HG02588 (cell line): ENCODE measurements around the gene KCNQ5.

Source experiments
- ATAC-seq: cut with Tn5 transposase; IDR thresholded peaks from one replicate; pipeline ENCODE4 v1.9.1; 2021; ENCODE audit warnings: mild to moderate bottlenecking, moderate library complexity; ENCODE audit not compliant: unreplicated experiment

Gene KCNQ5

GRCh38 chr6:72639920-72640614 lies 18.2 kb downstream of the KCNQ5 start:
- ATAC-seq = no peak

GRCh38 chr6:72640615-72640930 lies 18.7 kb downstream of the KCNQ5 start:
- no peak for ATAC-seq

DNA sequence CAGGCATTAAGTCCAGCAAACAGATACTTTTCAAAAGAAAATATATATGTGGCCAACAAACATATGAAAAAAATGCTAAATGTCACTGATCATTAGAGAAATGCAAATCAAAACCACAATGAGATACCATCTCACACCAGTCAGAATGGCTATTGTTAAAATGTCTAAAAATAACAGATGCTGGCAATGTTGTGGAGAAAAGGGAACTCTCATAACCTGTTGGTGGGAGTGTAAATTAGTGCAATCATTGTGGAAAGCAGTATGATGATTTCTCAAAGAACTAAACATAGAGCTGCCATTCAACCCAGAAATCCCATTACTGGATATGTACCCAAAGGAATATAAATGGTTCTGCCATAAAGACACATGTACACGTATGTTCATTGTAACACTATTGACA lies 20.6 kb downstream of the KCNQ5 start:
- ATAC-seq = peak; percentile 40

- ATAC-seq = no peak
Observed at GRCh38 chr6:72643214-72643613, 21.4 kb downstream of the KCNQ5 start.

DNA sequence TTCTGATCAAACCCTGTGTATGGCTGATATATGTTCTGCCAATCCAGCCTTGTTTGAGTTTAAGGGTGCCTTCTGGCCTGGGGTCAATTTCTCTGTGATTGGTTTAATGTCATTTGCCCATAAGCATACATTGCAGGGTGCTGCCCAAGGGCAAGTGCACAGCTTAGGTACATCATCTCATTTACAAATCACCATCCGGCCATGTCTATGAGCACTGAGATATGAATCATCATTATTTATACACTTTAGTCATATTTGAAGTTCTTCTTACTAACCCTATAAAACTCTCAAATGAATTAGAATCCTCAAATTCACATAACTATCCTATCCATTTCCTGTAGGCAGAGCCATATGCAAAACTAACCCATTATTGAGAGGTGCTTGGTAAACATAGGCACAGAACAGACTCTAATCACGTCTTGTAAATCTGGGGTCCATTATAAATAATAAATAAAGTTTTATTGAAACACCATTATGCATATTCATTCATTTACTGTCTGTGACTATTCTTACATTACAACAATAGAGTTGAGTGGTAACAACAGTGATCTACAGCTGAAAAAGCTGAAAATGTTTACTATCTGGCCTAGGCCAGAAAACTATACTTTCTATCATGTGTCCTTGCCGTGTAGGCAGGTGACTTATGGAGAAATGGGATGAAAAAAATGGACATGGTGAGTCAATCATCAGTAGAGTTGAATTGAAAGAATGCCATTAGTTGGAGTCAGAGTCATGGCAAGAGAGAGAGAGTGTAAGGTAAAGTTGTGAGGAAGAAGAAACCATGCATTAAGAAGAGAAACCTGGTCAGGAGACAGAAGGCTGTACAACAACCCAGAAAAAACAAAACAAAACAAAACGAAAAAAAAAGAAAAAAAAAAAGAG lies 25.0 kb downstream of the KCNQ5 start:
- no peak for ATAC-seq

- no peak for ATAC-seq
Observed at GRCh38 chr6:72647489-72647888, 25.6 kb downstream of the KCNQ5 start.

GRCh38 chr6:72649032-72649984 lies 27.4 kb downstream of the KCNQ5 start:
- ATAC-seq = peak; percentile 61

- no peak for ATAC-seq
Observed at GRCh38 chr6:72650081-72650745, 28.3 kb downstream of the KCNQ5 start.

- ATAC-seq = no peak
Observed at GRCh38 chr6:72651174-72651573, 29.3 kb downstream of the KCNQ5 start.

DNA sequence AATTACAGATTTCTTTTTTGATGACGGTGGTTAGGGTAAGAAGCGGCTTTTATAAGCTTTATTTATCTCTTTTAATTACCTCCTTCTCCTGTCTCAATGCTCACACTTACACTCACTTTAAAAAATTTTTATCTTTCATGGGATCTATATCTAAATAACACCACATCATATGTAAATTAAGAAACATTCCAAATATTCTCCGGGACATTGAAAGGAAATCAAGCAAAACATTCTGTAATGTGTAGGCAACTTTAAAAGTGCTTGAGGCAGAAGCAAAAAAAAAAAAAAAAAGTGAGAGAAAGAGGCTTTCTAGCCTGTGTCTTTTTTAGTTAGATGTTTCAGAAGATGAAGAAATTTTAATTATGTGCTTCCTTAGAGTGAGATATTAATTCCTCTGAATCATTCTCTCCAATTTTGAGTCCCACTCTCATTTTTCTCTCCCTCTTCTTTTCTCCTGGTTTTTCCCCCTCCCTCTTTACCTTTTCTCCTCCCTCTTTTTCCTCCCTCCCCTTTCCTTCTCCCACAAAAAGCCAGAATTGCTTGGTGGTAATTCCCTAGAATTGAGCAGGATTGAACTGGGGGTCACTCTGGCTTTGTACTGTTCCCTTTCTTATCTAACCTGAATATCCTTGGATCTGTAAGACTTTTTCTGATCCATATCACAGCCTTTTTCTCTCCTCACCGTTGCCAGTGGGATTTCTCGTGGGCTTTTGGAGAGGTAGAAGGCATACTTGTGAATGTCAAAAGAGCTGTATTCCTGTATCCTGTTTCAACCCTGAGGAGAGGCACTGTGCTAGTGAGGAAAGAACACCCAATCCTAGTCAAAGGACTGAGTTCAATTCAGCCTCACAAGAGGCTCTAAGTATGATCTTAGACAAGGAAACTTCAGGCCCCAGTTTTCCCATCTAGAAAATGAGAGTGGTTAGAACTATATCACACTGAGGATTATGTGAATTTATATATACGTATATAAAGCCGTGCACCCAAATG lies 30.4 kb downstream of the KCNQ5 start:
- ATAC-seq = no peak

GRCh38 chr6:72653026-72653425 lies 31.2 kb downstream of the KCNQ5 start:
- ATAC-seq = no peak

DNA sequence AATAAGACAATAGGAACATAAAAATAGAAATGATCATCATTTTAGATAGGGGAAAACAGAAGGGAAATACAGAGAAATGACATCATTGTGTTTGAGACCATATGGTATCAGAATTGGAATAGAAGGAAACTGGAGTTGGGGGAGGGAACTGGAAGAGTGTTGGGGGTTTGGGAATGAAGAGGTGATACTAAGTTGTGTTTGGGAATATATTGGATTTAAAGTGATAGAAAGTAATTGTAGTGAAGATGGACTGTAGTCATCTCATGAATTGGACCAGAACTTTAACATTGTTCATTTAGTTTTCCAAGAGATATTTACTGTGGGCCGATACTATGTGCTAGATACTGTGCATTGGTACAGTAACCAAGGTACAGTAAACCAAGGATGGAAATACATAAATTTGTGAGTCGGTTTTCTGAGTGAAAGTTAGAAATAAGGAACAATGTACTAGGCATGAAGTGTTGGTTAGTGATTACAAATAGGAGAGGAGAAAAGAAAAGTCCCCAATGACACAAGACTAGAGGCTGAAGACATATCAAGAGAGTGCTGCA lies 32.3 kb downstream of the KCNQ5 start:
- ATAC-seq = peak; percentile 75

DNA sequence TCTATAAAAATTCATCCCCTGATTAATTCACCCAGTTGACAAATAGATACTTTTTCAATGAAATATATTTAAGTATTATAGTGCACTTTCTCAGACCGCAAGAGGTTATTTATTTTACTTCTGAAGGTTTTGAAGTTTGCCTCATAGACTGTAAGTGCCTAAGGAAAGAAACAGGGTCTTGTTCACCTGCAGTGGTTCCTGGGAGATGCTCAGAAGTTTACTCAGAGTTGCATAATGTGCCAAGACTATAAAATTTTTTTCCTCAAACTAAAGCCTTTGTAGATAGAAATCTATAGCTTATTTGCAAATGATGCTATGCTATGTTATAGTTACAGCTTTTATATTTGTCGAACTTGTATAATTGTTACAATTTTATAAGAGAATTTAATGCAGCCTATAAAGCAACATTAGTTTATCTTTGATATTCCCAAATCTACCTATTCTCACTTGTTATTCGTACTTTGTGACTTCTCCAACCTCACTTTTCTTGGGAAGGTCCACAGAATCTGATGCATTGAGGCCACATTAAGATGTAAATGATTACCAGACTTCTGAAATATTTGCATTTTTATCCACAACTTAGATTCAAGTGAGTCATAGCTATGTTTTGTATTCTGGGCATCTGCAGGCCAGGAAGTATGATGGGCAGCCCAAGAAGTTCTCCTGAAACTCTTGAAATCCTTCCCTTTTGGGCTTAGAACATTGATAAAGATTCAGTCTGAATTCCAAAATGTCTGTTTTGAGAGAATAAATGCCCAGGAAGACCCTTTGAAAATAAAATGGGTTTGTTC lies 35.7 kb downstream of the KCNQ5 start:
- no peak for ATAC-seq

- ATAC-seq = no peak
Observed at GRCh38 chr6:72659754-72660153, 37.9 kb downstream of the KCNQ5 start.

GRCh38 chr6:72661411-72661810 lies 39.5 kb downstream of the KCNQ5 start:
- ATAC-seq = no peak

GRCh38 chr6:72665599-72665998 lies 43.7 kb downstream of the KCNQ5 start:
- no peak for ATAC-seq

- no peak for ATAC-seq
Observed at GRCh38 chr6:72669324-72669723, 47.5 kb downstream of the KCNQ5 start.

DNA sequence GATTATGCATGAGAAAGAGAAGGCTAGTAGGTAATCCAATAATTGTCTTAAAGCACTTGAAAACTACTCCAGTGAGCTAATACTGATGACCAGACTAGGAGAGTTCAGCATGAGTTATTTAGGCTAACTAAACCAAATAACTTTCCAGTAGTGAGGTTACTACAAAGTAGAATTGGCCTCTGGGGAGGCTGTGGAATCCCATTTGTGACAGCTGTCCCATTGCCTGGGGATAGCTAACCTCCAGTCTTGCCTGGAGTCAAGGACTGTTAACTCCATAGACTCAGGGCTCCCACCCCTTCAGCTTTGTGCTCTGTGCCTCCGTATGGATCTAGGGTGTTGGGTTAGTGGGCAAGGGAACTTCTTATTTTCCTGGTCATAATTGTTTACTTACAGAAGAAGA lies 51.0 kb downstream of the KCNQ5 start:
- ATAC-seq = no peak
